Measurements from ENCODE around the gene FOS.
A peak's percentile ranks its signal among the peaks of the same experiment; 100 is the strongest.

DNA sequence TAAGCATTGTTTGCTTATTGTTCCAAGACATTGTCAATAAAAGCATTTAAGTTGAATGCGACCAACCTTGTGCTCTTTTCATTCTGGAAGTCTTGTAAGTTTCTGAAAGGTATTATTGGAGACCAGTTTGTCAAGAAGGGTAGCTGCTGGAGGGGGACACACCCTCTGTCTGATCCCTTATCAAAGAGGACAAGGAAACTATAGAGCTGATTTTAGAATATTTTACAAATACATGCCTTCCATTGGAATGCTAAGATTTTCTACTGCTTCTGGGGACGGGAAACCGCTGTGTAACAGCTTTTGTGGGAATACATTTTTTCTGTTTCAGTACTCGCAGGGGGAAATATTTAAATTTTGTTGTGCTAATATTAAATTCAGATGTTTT, 3.5 kb downstream of the FOS start:
- TF ChIP-seq RARB (CRISPR knock-in tag; IDR thresholded peaks at IDR 0.05) (no peak; the same call in 1 of the 2 replicates), SNAI2 (CRISPR knock-in tag; IDR thresholded peaks at IDR 0.05) (no peak), ZNF70 (CRISPR knock-in tag; IDR thresholded peaks at IDR 0.05) (peak; percentile 5; the same call in 1 of the 2 replicates), TOX (CRISPR knock-in tag; IDR thresholded peaks at IDR 0.05; ENCODE audit: borderline replicate concordance) (no peak), PPARA (CRISPR knock-in tag; IDR thresholded peaks at IDR 0.05; ENCODE audit: borderline replicate concordance) (no peak), ZC3H10 (CRISPR knock-in tag; IDR thresholded peaks at IDR 0.05) (peak; percentile 84; the same call in 1 of the 2 replicates), ZFP3 (CRISPR knock-in tag; IDR thresholded peaks at IDR 0.05) (no peak), ISL1 (CRISPR knock-in tag; IDR thresholded peaks at IDR 0.05) (no peak), OSR1 (CRISPR knock-in tag; IDR thresholded peaks at IDR 0.05) (no peak)
- TF ChIP-seq, protein P1, sequence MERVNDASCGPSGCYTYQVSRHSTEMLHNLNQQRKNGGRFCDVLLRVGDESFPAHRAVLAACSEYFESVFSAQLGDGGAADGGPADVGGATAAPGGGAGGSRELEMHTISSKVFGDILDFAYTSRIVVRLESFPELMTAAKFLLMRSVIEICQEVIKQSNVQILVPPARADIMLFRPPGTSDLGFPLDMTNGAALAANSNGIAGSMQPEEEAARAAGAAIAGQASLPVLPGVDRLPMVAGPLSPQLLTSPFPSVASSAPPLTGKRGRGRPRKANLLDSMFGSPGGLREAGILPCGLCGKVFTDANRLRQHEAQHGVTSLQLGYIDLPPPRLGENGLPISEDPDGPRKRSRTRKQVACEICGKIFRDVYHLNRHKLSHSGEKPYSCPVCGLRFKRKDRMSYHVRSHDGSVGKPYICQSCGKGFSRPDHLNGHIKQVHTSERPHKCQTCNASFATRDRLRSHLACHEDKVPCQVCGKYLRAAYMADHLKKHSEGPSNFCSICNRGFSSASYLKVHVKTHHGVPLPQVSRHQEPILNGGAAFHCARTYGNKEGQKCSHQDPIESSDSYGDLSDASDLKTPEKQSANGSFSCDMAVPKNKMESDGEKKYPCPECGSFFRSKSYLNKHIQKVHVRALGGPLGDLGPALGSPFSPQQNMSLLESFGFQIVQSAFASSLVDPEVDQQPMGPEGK (CRISPR knock-in tag; IDR thresholded peaks at IDR 0.05; ENCODE audit: borderline replicate concordance): no peak

Measured in SK-N-SH treated with all-trans-retinoic acid at 6 μM for 48 hours (cell line).